ENCODE data around the gene PHLDA2.

The PHLDA2 gene

DNA sequence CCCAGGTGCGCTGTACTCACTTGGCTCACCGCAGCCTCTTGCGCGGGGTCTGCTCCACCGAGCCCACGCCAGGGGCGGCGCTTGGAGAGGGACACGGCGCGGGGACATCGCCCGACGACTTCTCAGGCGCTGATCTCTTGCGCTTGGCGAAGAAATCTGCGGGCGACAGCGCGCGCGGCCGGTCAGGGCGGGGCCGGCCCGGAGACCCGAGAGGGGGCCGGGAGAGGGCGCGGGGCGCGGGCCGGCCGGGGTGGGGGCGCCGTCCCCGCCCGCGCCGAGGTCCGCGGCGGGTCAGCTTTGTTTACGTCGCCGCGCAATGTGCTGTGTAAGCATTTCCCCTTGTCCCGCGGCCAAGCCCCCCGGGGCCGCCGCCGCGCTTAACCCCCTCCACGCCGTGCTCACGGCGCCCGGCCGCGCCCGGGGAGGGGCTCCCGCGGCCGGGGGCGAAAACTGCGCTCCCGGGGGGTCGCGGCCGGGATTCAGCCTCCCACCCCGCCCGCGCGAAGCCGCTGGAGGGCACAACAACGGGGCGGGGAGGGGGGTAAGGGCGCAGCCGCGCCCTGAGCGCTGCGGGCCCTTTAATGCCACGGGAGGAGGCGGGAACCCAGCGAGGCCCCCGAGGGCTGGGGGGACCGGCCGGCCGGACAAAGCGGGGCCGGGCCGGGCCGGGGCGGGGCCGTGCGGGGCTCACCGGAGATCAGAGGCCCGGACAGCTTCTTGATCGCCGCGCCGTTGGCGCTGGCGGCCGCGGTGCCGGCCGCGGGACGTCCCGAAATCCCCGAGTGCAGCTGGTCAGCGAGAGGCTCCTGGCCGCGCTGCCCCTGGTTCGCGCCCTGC, 45.0 kb downstream of the PHLDA2 start:
- DNase-seq (ENCODE audit: low spot score): no peak
- H3K18ac ChIP-seq (ENCODE audit: low read length): peak overlapping the region; percentile 97
- H2AK5ac ChIP-seq (ENCODE audit: low read depth, low read length): peak overlapping the region; percentile 35
- H3K9me3 ChIP-seq (replicated peaks in 1 of 2; ENCODE audit: control insufficient read depth in 2 of 2, insufficient read depth in 1 of 2, low read depth in 1 of 2, low read length in 2 of 2): no peaks in the 10 kb centered on the region
- H3K4me2 ChIP-seq (ENCODE audit: insufficient read depth, low read length, poor library complexity, severe bottlenecking): peak overlapping the region; percentile 99
- peaks cover 0 to 47% (median 2%) of the 10 kb centered on the region in 3 experiments for H3K27me3 ChIP-seq (ENCODE audit: control insufficient read depth in 3 of 3, insufficient read depth in 3 of 3, low read depth in 1 of 3, low read length in 3 of 3)
- peaks cover 19 to 21% of the 10 kb centered on the region in 2 donors for H3K4me1 ChIP-seq (ENCODE audit: control insufficient read depth in 2 of 2, insufficient read depth in 1 of 2, low read depth in 1 of 2, low read length in 2 of 2)
- no peak overlapping the region for H3K27ac ChIP-seq (replicated peaks; ENCODE audit: low read length)
- peak overlapping the region; percentile 53 to 89 for H3K4me3 ChIP-seq (ENCODE audit: low read length in 2 of 2)
- peak overlapping the region; percentile 79 for H3K9ac ChIP-seq (ENCODE audit: low read depth, low read length, poor library complexity)
- no peak overlapping the region for H2BK120ac ChIP-seq (ENCODE audit: low read depth, low read length)
- WGBS, 2 donors (ENCODE audit: extremely low coverage in 2 of 2, insufficient read length in 2 of 2, insufficient replicate concordance in 1 of 2): no CpG with 5 or more reads among the region's 119 CpGs
- H3K79me1 ChIP-seq (ENCODE audit: low read depth, low read length): peaks cover 7% of the 10 kb centered on the region
- no peak overlapping the region for H4K91ac ChIP-seq (ENCODE audit: low read depth, low read length, poor library complexity)
- peaks cover 0 to 7% of the 10 kb centered on the region in 2 donors for H3K36me3 ChIP-seq (replicated peaks in 1 of 2; ENCODE audit: control insufficient read depth in 2 of 2, insufficient read depth in 2 of 2, low read length in 2 of 2)
- peak overlapping the region; percentile 60 for H2BK15ac ChIP-seq (ENCODE audit: low read length)
- peak overlapping the region; percentile 39 for H3K23ac ChIP-seq (ENCODE audit: low read depth, low read length, poor library complexity)
- H3K14ac ChIP-seq (ENCODE audit: low read length): no peak overlapping the region
- H2AFZ ChIP-seq (ENCODE audit: low read length): peak overlapping the region; percentile 83
- peak overlapping the region; percentile 72 for H2BK5ac ChIP-seq (ENCODE audit: low read length)
- H4K8ac ChIP-seq (ENCODE audit: low read depth, low read length): no peak overlapping the region
- H3K4ac ChIP-seq (ENCODE audit: low read length): no peak overlapping the region
- H2BK12ac ChIP-seq (ENCODE audit: low read length): no peak overlapping the region

- H4K8ac ChIP-seq (ENCODE audit: low read depth, low read length): no peak overlapping the region
- no peak overlapping the region for H2AK5ac ChIP-seq (ENCODE audit: low read depth, low read length)
- H3K9me3 ChIP-seq (replicated peaks in 1 of 2; ENCODE audit: control insufficient read depth in 2 of 2, insufficient read depth in 1 of 2, low read depth in 1 of 2, low read length in 2 of 2): peaks cover 0 to 3% of the 10 kb centered on the region in 2 donors
- H3K4me3 ChIP-seq (ENCODE audit: low read length in 2 of 2): peak overlapping the region; percentile 53 to 89
- peak overlapping the region; percentile 23 for H2BK15ac ChIP-seq (ENCODE audit: low read length)
- H2BK120ac ChIP-seq (ENCODE audit: low read depth, low read length): no peak overlapping the region
- H3K4me1 ChIP-seq (ENCODE audit: control insufficient read depth in 2 of 2, insufficient read depth in 1 of 2, low read depth in 1 of 2, low read length in 2 of 2): peaks cover 19 to 21% of the 10 kb centered on the region in 2 donors
- H3K27me3 ChIP-seq (ENCODE audit: control insufficient read depth in 3 of 3, insufficient read depth in 3 of 3, low read depth in 1 of 3, low read length in 3 of 3): peaks cover 0 to 47% (median 2%) of the 10 kb centered on the region in 3 experiments
- peak overlapping the region; percentile 97 for H3K18ac ChIP-seq (ENCODE audit: low read length)
- H3K14ac ChIP-seq (ENCODE audit: low read length): no peak overlapping the region
- DNase-seq (ENCODE audit: low spot score): no peak
- no peak overlapping the region for H2BK12ac ChIP-seq (ENCODE audit: low read length)
- H3K36me3 ChIP-seq (replicated peaks in 1 of 2; ENCODE audit: control insufficient read depth in 2 of 2, insufficient read depth in 2 of 2, low read length in 2 of 2): peaks cover 0 to 7% of the 10 kb centered on the region in 2 donors
- WGBS, 2 donors (ENCODE audit: extremely low coverage in 2 of 2, insufficient read length in 2 of 2, insufficient replicate concordance in 1 of 2): no CpG with 5 or more reads among the region's 24 CpGs
- peak overlapping the region; percentile 72 for H2BK5ac ChIP-seq (ENCODE audit: low read length)
- no peak overlapping the region for H3K4ac ChIP-seq (ENCODE audit: low read length)
- H2AFZ ChIP-seq (ENCODE audit: low read length): peak overlapping the region; percentile 83
- H3K4me2 ChIP-seq (ENCODE audit: insufficient read depth, low read length, poor library complexity, severe bottlenecking): peak overlapping the region; percentile 99
- peak overlapping the region; percentile 79 for H3K9ac ChIP-seq (ENCODE audit: low read depth, low read length, poor library complexity)
- no peak overlapping the region for H4K91ac ChIP-seq (ENCODE audit: low read depth, low read length, poor library complexity)
- H3K79me1 ChIP-seq (ENCODE audit: low read depth, low read length): peaks cover 7% of the 10 kb centered on the region
- H3K23ac ChIP-seq (ENCODE audit: low read depth, low read length, poor library complexity): peak overlapping the region; percentile 39
- H3K27ac ChIP-seq (replicated peaks; ENCODE audit: low read length): no peak overlapping the region
Measured at GRCh38 chr11:2883640-2883978, 45.6 kb downstream of the PHLDA2 start.

DNA sequence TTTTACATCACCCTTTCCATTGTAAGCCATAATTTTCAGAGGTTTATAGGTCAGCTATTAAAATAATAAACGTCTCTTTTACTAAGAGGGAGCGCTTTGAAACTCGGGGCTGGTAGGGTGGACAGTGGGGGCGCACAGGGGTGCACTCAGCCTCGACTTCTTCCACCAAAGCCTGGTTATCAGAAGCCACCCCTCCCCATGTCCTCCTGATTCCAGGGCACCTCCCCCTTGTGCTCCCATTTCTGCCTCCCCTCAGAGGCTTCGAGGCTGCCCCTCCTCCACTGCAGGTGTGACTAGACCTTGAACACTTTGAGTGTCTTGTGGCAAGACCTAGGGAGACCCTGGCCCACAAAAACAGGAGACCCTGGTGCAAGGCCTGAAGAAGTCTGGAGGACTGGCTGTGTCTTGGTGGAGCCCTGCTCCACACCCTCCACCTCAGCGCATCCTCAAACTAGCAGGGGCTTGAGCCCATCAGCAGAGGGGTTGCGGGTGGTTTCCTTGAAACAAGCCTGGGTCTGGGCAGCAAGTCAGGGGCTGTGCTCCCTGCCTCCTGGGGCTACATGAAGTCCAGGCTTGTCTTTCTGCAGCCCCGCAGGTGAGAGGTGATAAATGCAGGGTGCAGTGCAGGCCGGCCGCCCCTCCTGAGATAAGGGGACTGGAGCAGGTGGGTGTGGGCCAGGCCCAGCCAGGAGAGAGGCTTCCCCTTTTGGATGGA, 46.7 kb downstream of the PHLDA2 start:
- H3K4me2 ChIP-seq (ENCODE audit: insufficient read depth, low read length, poor library complexity, severe bottlenecking): no peak overlapping the region
- H3K4me1 ChIP-seq (ENCODE audit: control insufficient read depth in 2 of 2, insufficient read depth in 1 of 2, low read depth in 1 of 2, low read length in 2 of 2): peaks cover 19 to 21% of the 10 kb centered on the region in 2 donors
- H3K79me1 ChIP-seq (ENCODE audit: low read depth, low read length): peaks cover 7% of the 10 kb centered on the region
- WGBS, 2 donors (ENCODE audit: extremely low coverage in 2 of 2, insufficient read length in 2 of 2, insufficient replicate concordance in 1 of 2): no CpG with 5 or more reads among the region's 11 CpGs
- H3K27me3 ChIP-seq (ENCODE audit: control insufficient read depth in 3 of 3, insufficient read depth in 3 of 3, low read depth in 1 of 3, low read length in 3 of 3): peaks cover 0 to 47% (median 2%) of the 10 kb centered on the region in 3 experiments
- H3K14ac ChIP-seq (ENCODE audit: low read length): peak overlapping the region; percentile 27
- no peak overlapping the region for H3K4me3 ChIP-seq (ENCODE audit: low read length in 2 of 2)
- H3K18ac ChIP-seq (ENCODE audit: low read length): no peak overlapping the region
- H3K27ac ChIP-seq (replicated peaks; ENCODE audit: low read length): no peak overlapping the region
- peaks cover 0 to 5% of the 10 kb centered on the region in 2 donors for H3K9me3 ChIP-seq (replicated peaks in 1 of 2; ENCODE audit: control insufficient read depth in 2 of 2, insufficient read depth in 1 of 2, low read depth in 1 of 2, low read length in 2 of 2)
- H2AFZ ChIP-seq (ENCODE audit: low read length): no peak overlapping the region
- no peak overlapping the region for H3K23ac ChIP-seq (ENCODE audit: low read depth, low read length, poor library complexity)
- no peak overlapping the region for H2BK15ac ChIP-seq (ENCODE audit: low read length)
- H3K36me3 ChIP-seq (replicated peaks in 1 of 2; ENCODE audit: control insufficient read depth in 2 of 2, insufficient read depth in 2 of 2, low read length in 2 of 2): peaks cover 0 to 7% of the 10 kb centered on the region in 2 donors
- no peak overlapping the region for H3K4ac ChIP-seq (ENCODE audit: low read length)
- peak overlapping the region; percentile 44 for H2AK5ac ChIP-seq (ENCODE audit: low read depth, low read length)
- H2BK120ac ChIP-seq (ENCODE audit: low read depth, low read length): no peak overlapping the region
- no peak overlapping the region for H2BK5ac ChIP-seq (ENCODE audit: low read length)
- no peak overlapping the region for H2BK12ac ChIP-seq (ENCODE audit: low read length)
- H4K8ac ChIP-seq (ENCODE audit: low read depth, low read length): no peak overlapping the region
- H4K91ac ChIP-seq (ENCODE audit: low read depth, low read length, poor library complexity): peak overlapping the region; percentile 81
- H3K9ac ChIP-seq (ENCODE audit: low read depth, low read length, poor library complexity): no peak overlapping the region
- DNase-seq (ENCODE audit: low spot score): no peak

DNA sequence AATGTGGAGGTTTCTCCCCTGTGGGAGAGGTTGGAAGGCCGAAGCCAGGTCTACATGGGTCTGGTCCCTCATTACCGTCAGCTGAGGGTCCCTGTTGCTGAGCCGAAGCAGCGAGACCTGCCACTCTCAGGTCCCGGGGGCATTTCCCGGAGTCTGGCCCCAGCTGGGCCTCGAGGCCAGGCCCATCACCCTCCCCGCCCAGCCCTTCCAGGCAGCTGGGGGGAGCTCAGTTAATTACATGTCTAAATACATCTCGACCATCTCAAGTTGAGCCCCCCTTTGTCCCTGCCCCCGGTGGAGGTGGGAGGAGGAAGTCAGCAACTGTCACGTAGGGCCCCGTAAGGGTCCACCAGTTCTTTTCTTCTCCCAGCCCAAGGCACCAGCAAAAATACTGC, 47.2 kb downstream of the PHLDA2 start:
- no peak overlapping the region for H2AFZ ChIP-seq (ENCODE audit: low read length)
- H3K9ac ChIP-seq (ENCODE audit: low read depth, low read length, poor library complexity): no peak overlapping the region
- no peak overlapping the region for H2AK5ac ChIP-seq (ENCODE audit: low read depth, low read length)
- H2BK5ac ChIP-seq (ENCODE audit: low read length): no peak overlapping the region
- no peak overlapping the region for H2BK120ac ChIP-seq (ENCODE audit: low read depth, low read length)
- no peak overlapping the region for H4K91ac ChIP-seq (ENCODE audit: low read depth, low read length, poor library complexity)
- H2BK15ac ChIP-seq (ENCODE audit: low read length): no peak overlapping the region
- peaks cover 0 to 5% of the 10 kb centered on the region in 2 donors for H3K9me3 ChIP-seq (replicated peaks in 1 of 2; ENCODE audit: control insufficient read depth in 2 of 2, insufficient read depth in 1 of 2, low read depth in 1 of 2, low read length in 2 of 2)
- WGBS, 2 donors (ENCODE audit: extremely low coverage in 2 of 2, insufficient read length in 2 of 2, insufficient replicate concordance in 1 of 2): no CpG with 5 or more reads among the region's 12 CpGs
- no peak overlapping the region for H3K23ac ChIP-seq (ENCODE audit: low read depth, low read length, poor library complexity)
- no peak for DNase-seq (ENCODE audit: low spot score)
- peaks cover 0 to 7% of the 10 kb centered on the region in 2 donors for H3K36me3 ChIP-seq (replicated peaks in 1 of 2; ENCODE audit: control insufficient read depth in 2 of 2, insufficient read depth in 2 of 2, low read length in 2 of 2)
- H3K14ac ChIP-seq (ENCODE audit: low read length): no peak overlapping the region
- no peak overlapping the region for H4K8ac ChIP-seq (ENCODE audit: low read depth, low read length)
- no peak overlapping the region for H3K4me3 ChIP-seq (ENCODE audit: low read length in 2 of 2)
- no peak overlapping the region for H3K4ac ChIP-seq (ENCODE audit: low read length)
- H3K4me1 ChIP-seq (ENCODE audit: control insufficient read depth in 2 of 2, insufficient read depth in 1 of 2, low read depth in 1 of 2, low read length in 2 of 2): peaks cover 18% of the 10 kb centered on the region in 2 donors
- no peak overlapping the region for H3K4me2 ChIP-seq (ENCODE audit: insufficient read depth, low read length, poor library complexity, severe bottlenecking)
- H3K27ac ChIP-seq (replicated peaks; ENCODE audit: low read length): no peak overlapping the region
- H3K79me1 ChIP-seq (ENCODE audit: low read depth, low read length): peaks cover 7% of the 10 kb centered on the region
- H3K18ac ChIP-seq (ENCODE audit: low read length): peak overlapping the region; percentile 22
- peaks cover 0 to 46% (median 2%) of the 10 kb centered on the region in 3 experiments for H3K27me3 ChIP-seq (ENCODE audit: control insufficient read depth in 3 of 3, insufficient read depth in 3 of 3, low read depth in 1 of 3, low read length in 3 of 3)
- H2BK12ac ChIP-seq (ENCODE audit: low read length): no peak overlapping the region
